Measurements from ENCODE around the gene ATAD3B. TPM values are rescaled to one million over a fixed set of nuclear protein-coding genes. Genes with fewer than 3 reads are reported as not detected.

The ATAD3B gene
- total and polyA plus RNA-seq, 2 donors (not counting 3 experiments of a cell fraction or from before 2014, with no cell fraction given), result 20.5 to 48.2 TPM

GRCh38 chr1:1528301-1529267 is 57.0 kb downstream of the ATAD3B start:
- intact Hi-C loops (cut with micrococcal nuclease), result no loop called here
- CTCF ChIA-PET, result no interaction called here
- POLR2A ChIA-PET, result no interaction called here

More at GRCh38 chr1:1528301-1529267, 57.0 kb downstream of the ATAD3B start:
- Histone ChIP-seq H3K9me3 (replicated peaks; ENCODE audit: control insufficient read depth, insufficient read depth, low read length) (no peaks in the 10 kb centered on the region), H3K27me3 (ENCODE audit: control insufficient read depth in 2 of 2, insufficient read depth in 2 of 2, low read length in 2 of 2) (no peaks in the 10 kb centered on the region), H4K20me1 (replicated peaks; ENCODE audit: control insufficient read depth, extremely low read depth, insufficient read depth, low read length) (no peaks in the 10 kb centered on the region), H3K4me1 (ENCODE audit: control insufficient read depth, extremely low read depth, insufficient read depth, low read length) (no peaks in the 10 kb centered on the region), H2AFZ (ENCODE audit: low read depth, low read length) (no peak overlapping the region), H3K27ac (ENCODE audit: insufficient read depth, low read depth, low read length) (no peak overlapping the region), H3K9ac (replicated peaks; ENCODE audit: extremely low read depth, insufficient read depth, low read length) (no peak overlapping the region), H3K9me1 (replicated peaks; ENCODE audit: control insufficient read depth, extremely low read depth, insufficient read depth, low read length) (no peaks in the 10 kb centered on the region), H3K79me2 (ENCODE audit: control insufficient read depth, insufficient read depth, low read length) (no peaks in the 10 kb centered on the region), H3K4me2 (ENCODE audit: insufficient read depth, low read length) (no peak overlapping the region), H3K4me3 (replicated peaks in 1 of 3; ENCODE audit: insufficient read depth in 1 of 3, low read depth in 1 of 3, low read length in 3 of 3) (no peak overlapping the region), H3K36me3 (ENCODE audit: control insufficient read depth in 2 of 2, extremely low read depth in 1 of 2, insufficient read depth in 2 of 2, low read length in 2 of 2) (peaks cover 7 to 22% of the 10 kb centered on the region in 2 experiments)
- no peak for FAIRE-seq
- dilution Hi-C loops (cut with MboI; ENCODE audit: extremely low pct_ligation_motif_present, low sequenced_read_pairs), result no loop called here
- no TSS peak for BruUV-seq (replicated peaks)
- no peak for DNase-seq (ENCODE audit: low read depth, low spot score)
- TF ChIP-seq GATA2 (IDR thresholded peaks at IDR 0.05; ENCODE audit: insufficient read depth, insufficient read length, low read depth, low read length), result no peak
- no peak for TF ChIP-seq POLR2A (IDR thresholded peaks at IDR 0.05; ENCODE audit: low read depth, low read length)
- TF ChIP-seq JUN (IDR thresholded peaks at IDR 0.05; ENCODE audit: borderline replicate concordance, insufficient read depth, insufficient read length, low read depth), result no peak
- TF ChIP-seq, protein P1, sequence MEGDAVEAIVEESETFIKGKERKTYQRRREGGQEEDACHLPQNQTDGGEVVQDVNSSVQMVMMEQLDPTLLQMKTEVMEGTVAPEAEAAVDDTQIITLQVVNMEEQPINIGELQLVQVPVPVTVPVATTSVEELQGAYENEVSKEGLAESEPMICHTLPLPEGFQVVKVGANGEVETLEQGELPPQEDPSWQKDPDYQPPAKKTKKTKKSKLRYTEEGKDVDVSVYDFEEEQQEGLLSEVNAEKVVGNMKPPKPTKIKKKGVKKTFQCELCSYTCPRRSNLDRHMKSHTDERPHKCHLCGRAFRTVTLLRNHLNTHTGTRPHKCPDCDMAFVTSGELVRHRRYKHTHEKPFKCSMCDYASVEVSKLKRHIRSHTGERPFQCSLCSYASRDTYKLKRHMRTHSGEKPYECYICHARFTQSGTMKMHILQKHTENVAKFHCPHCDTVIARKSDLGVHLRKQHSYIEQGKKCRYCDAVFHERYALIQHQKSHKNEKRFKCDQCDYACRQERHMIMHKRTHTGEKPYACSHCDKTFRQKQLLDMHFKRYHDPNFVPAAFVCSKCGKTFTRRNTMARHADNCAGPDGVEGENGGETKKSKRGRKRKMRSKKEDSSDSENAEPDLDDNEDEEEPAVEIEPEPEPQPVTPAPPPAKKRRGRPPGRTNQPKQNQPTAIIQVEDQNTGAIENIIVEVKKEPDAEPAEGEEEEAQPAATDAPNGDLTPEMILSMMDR (IDR thresholded peaks at IDR 0.05; ENCODE audit: extremely low read depth in 1 of 2, insufficient read depth in 1 of 2, low read depth in 1 of 2, low read length in 2 of 2), result no peak
- TF ChIP-seq FOS (IDR thresholded peaks at IDR 0.05; ENCODE audit: borderline replicate concordance, insufficient read depth, low read length), result no peak
- TF ChIP-seq EZH2 (IDR thresholded peaks at IDR 0.05; ENCODE audit: borderline replicate concordance, low read depth, low read length, severe bottlenecking), result no peak
- TF ChIP-seq MYC (IDR thresholded peaks at IDR 0.05; ENCODE audit: low read depth, low read length), result no peak
- TF ChIP-seq MAX (IDR thresholded peaks at IDR 0.05; ENCODE audit: insufficient read depth, insufficient read length), result no peak
- TF ChIP-seq POLR2AphosphoS5 (IDR thresholded peaks at IDR 0.05; ENCODE audit: insufficient read depth, low read depth, low read length), result no peak
